K562 (cell line): ENCODE results near the gene GPX5. TPM values are rescaled to one million over a fixed set of nuclear protein-coding genes. Genes with fewer than 3 reads are reported as not detected.

Experiments
- CHD4 ChIP-seq: fragments of 200-600 bp; sonication (generic); IDR thresholded peaks from 3 replicates; pipeline ENCODE4 v1.6.1; 2012; ENCODE audit warnings: low read depth, mild to moderate bottlenecking, mixed read lengths, low read length, inconsistent platforms; ENCODE audit not compliant: insufficient read depth, insufficient replicate concordance, poor library complexity, severe bottlenecking
- ETV1 ChIP-seq: fragments of 450-650 bp; conservative IDR thresholded peaks from 2 replicates; pipeline ENCODE4 v1.6.1; 2016; ENCODE audit warnings: missing genetic modification characterization, control low read depth, low read depth, missing compliant biosample characterization
- MTA2 ChIP-seq: fragments of 450-650 bp; IDR thresholded peaks from 2 replicates; pipeline ENCODE4 v1.6.1; 2016; ENCODE audit warnings: low read depth
- NR0B1 ChIP-seq: fragments of 450-650 bp; IDR thresholded peaks from one replicate; pipeline ENCODE4 v1.6.1; 2018; ENCODE audit warnings: mild to moderate bottlenecking, moderate library complexity; ENCODE audit not compliant: partially characterized antibody
- NR2F6 ChIP-seq: fragments of 450-650 bp; formaldehyde crosslinking; IDR thresholded peaks from 2 replicates; pipeline ENCODE4 v1.4.0; 2020; ENCODE audit warnings: mild to moderate bottlenecking
- POLR2B ChIP-seq: fragments of 450-650 bp; IDR thresholded peaks from 2 replicates; pipeline ENCODE4 v1.6.1; 2018; ENCODE audit warnings: low read depth; ENCODE audit not compliant: partially characterized antibody
- RREB1 ChIP-seq: fragments of 250-450 bp; sonication (Bioruptor Pico); IDR thresholded peaks from 2 replicates; pipeline ENCODE4 v1.4.0; 2020
- TCFL5 ChIP-seq: fragments of 250-450 bp; sonication (Bioruptor Pico); conservative IDR thresholded peaks from 2 replicates; pipeline ENCODE4 v1.6.1; 2021; ENCODE audit warnings: mild to moderate bottlenecking, moderate library complexity, matching md5 sums
- TFAP4 ChIP-seq: sonication (generic); formaldehyde crosslinking; IDR thresholded peaks from 2 replicates; pipeline ENCODE4 v1.8.0; 2022; ENCODE audit warnings: missing genetic modification reagents, mild to moderate bottlenecking, moderate library complexity, borderline replicate concordance
- ZBTB11 ChIP-seq, 3 experiments: fragments of 200-800 bp in 1 of 3; fragments of 250-450 bp in 1 of 3; fragments of 450-650 bp in 1 of 3; sonication (Bioruptor Pico) in 1 of 3; sonication (Bioruptor generic) in 1 of 3; formaldehyde crosslinking in 1 of 3; IDR thresholded peaks; 2 replicates each; pipeline versions ENCODE4 v1.6.1 to v1.8.0; 2016 to 2022; ENCODE audit warnings: mild to moderate bottlenecking in 2 of 3, missing genetic modification characterization in 2 of 3, missing compliant biosample characterization in 1 of 3, moderate library complexity in 1 of 3
- ZBTB5 ChIP-seq: fragments of 450-650 bp; IDR thresholded peaks from 2 replicates; pipeline ENCODE4 v1.6.1; 2017; ENCODE audit warnings: antibody characterized with exemption
- polyA plus RNA-seq, 8 experiments: library from polyadenylated mRNA; depleted of rRNA in 4 of 8; stranded (reverse) in 5 of 8; unstranded in 3 of 8; fragments of >200 nt; fragmentation: Nextera tagmentation in 2 of 8; fragmentation: Illumina TruSeq in 1 of 8; extraction: Ambion mirVana in 2 of 8; extraction: Trizol in 1 of 8; gene quantifications; 2 replicates each; pipeline versions ENCODE4 v1.2.1 to v1.2.3, GENCODE V29; 2011 to 2014; ENCODE audit warnings: inconsistent platforms in 1 of 8, missing spikeins in 1 of 8
- total RNA-seq, 7 experiments: library from RNA; depleted of rRNA in 6 of 7; stranded (reverse); fragments of >200 nt in 6 of 7; fragmentation: Illumina TruSeq in 2 of 7; extraction: Trizol in 2 of 7; gene quantifications; 2 replicates each; pipeline versions ENCODE4 v1.2.1 to v1.2.3, GENCODE V29; 2011 to 2021; ENCODE audit warnings: low replicate concordance in 1 of 7

The GPX5 gene
- total and polyA plus RNA-seq, 9 of the 15 experiments (the other 6 are each of a cell fraction or from before 2014, with no cell fraction given) = 0.07 to 0.18 (median 0.15) TPM; not detected in 6

- TF ChIP-seq RREB1 (no peak), NR2F6 (CRISPR knock-in tag) (no peak), ZBTB11 (CRISPR knock-in tag; IDR thresholded peaks at IDR 0.05) (0 out of 6 replicates have a peak, but pooled peaks of 1 of the 3 experiments have one; percentile 46), CHD4 (no peak), ETV1 (tag) (peak; percentile 42), NR0B1 (no peak), TCFL5 (CRISPR knock-in tag) (no peak), ZBTB5 (no peak), POLR2B (no peak), TFAP4 (CRISPR knock-in tag) (peak; percentile 27; the same call in 1 of the 2 replicates), MTA2 (peak; percentile 87)
Observed at GRCh38 chr6:28565823-28566526, 40.3 kb downstream of the GPX5 start (continued).
